ENCODE measurements around the gene CIB2. TPM values are rescaled to one million over a fixed set of nuclear protein-coding genes. Genes with fewer than 3 reads are reported as not detected.
A peak's percentile ranks its signal among the peaks of the same experiment; 100 is the strongest.

The CIB2 gene
- total RNA-seq, 1 donor from 2014 or later, result 16.4 TPM

DNA sequence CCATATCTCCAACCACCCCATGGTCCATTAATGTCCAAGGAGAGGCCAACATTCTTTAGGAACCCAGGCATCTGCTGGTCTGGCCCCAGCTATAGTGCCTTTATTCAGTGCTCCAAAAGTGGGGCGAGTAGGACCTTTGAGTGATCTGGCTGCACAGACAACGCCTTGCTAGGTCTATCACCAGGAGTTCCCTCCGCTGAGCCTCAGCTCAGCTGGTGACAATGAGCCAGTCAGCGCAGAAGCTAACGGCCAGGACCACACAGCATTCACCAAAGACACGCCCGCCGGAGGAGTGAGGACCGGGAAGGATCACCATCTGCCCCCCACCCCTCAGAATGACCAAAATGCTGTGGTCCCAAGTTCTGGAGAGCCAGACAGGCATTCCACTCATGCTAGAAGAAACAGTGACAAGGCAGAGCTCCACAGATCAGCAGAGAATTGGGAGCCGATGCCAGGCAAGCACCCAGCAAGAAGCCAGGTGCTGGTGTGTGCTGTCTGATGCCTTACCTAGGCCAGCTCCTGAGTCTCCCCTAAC, 72.8 kb downstream of the CIB2 start:
- DNase-seq, result no peak
- intact Hi-C loops (cut with micrococcal nuclease), result no loop called here
- ATAC-seq, result no peak

- ATAC-seq (no peak), DNase-seq (no peak)
- intact Hi-C loops (cut with micrococcal nuclease), result no loop called here
Measured at GRCh38 chr15:78057803-78058202, 73.4 kb downstream of the CIB2 start.

DNA sequence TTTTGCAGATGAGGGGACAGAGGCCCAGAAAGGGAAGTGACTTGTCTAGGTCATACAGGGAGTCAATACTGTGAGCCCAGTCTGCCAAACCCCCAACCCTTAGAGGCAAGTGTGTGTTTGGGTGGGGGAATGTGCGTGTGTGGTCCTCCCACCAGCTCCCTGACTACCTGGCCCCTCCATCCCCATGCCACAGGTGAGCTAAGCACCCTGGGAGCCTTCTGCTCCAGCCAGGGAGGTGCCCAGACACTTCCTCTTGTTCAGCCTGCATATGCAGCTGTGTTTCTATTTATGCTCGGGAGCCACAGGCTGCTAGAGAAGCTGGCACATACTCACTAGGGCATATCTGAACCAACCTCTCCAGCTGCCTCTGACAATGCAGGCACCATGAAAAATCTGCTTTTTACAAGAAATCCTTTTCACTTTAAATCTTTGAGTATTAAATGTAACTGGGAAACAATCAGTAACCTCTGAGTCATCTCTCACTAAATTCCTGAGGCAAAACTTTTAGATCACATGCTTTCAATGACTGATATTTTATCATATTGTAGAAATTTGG, 74.5 kb downstream of the CIB2 start:
- intact Hi-C loops (cut with micrococcal nuclease), result no loop called here

DNA sequence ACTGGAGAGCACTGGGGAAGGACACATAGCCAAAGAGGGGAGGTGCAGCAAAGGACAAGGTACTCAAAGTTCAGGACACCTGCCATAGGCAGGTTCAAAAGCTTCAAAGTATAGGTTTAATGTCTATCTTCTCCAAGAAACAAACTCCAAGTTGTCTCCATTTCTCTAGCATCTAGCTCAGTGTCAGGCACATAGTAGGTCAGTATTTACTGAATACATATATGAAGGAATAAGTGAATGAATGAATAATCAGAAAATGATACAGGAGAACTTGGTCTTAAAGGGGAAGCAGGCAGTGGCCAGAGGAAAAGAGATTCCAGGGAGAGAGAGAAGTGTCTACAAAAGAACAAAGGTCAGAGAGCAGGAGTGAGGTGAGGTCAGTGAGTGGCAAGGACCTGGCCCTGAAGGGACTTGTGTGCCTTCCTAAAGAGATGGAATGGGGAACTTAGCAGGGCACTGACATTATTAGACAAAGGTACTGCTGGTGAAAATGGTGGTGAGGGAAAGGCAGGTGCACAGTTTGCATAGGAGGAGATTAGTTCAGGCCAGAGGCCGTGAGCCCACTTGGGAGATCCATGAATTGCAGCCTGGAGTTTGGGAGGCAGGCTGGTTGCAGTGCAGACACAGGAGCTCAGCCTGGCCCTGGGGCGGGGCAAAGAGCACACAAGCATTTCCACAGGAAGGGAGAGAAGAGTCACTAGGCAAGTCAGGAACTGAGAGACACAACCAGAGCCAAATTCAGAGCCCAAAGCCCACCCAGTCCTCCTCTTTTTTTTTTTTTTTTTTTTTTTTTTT, 75.1 kb downstream of the CIB2 start:
- DNase-seq, result peak; percentile 57
- intact Hi-C loops (cut with micrococcal nuclease), result no loop called here
- ATAC-seq, result peak; percentile 66

More for the DNA sequence above, 74.5 kb downstream of the CIB2 start:
- no peak for DNase-seq
- peak; percentile 86 for ATAC-seq

DNA sequence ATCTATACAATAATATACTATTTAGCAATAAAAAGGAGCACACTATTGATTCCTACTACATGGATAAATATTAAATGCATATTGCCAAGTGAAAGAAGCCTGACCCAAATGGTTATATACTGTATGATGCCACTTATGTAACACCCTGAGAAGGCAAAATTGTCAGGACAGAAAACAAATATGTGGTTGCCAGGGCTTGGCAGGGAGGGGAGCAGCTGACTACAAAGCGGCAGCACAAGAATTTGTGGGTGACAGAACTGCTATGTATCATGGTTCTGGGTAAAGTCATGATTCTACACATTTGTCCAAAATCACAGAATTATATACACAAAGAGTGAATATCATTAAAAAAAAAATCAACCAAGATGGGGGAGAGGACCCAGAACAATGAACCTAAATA, 76.3 kb downstream of the CIB2 start:
- intact Hi-C loops (cut with micrococcal nuclease), result no loop called here
- ATAC-seq, result no peak
- DNase-seq, result no peak

Other genes starting within 250 kb of the CIB2 start
- gene TBC1D2B, start 53.7 kb downstream of the CIB2 start, total RNA-seq, result 11.9 TPM
- not detected for gene SH2D7, start 38.9 kb downstream of the CIB2 start, total RNA-seq
- 470 TPM for gene IDH3A, start 17.9 kb upstream of the CIB2 start, total RNA-seq
- 0.05 TPM for gene ACSBG1, start 103.1 kb upstream of the CIB2 start, total RNA-seq
- 85.9 TPM for gene DNAJA4, start 133.1 kb upstream of the CIB2 start, total RNA-seq
- gene SKIC8, start 168.2 kb upstream of the CIB2 start, total RNA-seq, result 27.5 TPM
- not detected for gene CRABP1, start 208.9 kb upstream of the CIB2 start, total RNA-seq

Data from left ventricle myocardium superior (tissue), 1 donor.